Effector CD8-positive, alpha-beta T cell (primary cell): ENCODE measurements around the gene GNG12.
"Not testable (repeated sequence)": the region's sequence is repeated elsewhere in the genome, so short reads cannot be mapped to it uniquely, and the experiment has no call there.

Source experiments
- DNase-seq: peaks from one replicate; lab custom pipeline; 2025; lab: John Stamatoyannopoulos, UW

Gene GNG12

DNA sequence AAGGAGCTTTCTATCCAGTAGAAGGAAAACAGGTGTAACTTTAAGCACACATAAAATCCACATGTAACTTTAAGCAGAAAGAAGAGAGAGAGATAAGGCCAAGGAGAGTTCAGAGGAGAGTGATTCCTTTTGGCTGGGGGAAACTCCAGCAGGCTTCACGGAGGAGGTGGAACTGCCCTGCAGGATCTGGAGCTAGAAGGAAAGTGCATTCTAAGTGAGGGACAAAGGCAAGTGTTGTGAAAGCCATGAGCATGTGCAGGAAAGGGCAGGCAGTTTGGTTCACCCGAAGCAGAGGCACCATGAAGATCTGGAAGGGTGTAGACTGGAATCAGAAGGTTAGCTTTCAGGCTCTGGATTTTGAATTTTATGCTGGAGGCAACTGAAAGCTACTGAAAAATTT lies 101.9 kb downstream of the GNG12 start:
- DNase-seq = no peak

DNA sequence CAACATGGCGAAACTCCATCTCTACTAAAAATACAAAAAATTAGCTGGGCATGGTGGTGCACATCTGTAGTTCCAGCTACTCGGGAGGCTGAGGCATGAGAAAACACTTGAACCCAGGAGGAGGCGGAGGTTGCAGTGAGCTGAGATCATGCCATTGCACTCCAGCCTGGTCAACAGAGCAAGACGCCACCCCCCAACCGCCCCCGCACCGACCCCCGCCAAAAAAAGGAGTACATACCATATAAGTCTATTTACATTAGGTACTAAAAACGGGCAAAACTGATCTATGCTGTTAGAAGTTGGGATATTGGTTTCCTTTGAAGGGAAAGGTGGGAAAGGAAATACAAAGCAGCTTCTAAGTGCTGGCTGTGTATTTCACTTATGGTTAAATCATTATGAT lies 103.0 kb downstream of the GNG12 start:
- not testable (repeated sequence) for DNase-seq

DNA sequence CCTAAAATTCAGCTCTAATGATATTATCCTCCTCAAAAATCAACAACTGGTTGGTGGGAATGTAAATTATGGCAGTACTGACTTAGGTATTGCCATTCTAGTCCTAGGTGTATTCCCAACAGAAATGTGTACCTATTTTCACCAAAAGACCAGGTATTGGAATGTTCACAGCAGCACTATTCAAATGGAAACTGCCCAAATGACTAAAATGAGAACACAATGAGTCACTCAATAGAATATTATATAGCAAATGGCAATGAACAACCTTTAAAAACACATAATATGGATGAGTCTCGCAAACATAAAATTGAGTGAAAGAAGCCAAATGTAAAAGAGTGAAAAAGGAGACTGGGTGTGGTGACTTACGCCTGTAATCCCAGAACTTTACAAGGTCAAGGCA lies 103.4 kb downstream of the GNG12 start:
- DNase-seq = no peak

DNA sequence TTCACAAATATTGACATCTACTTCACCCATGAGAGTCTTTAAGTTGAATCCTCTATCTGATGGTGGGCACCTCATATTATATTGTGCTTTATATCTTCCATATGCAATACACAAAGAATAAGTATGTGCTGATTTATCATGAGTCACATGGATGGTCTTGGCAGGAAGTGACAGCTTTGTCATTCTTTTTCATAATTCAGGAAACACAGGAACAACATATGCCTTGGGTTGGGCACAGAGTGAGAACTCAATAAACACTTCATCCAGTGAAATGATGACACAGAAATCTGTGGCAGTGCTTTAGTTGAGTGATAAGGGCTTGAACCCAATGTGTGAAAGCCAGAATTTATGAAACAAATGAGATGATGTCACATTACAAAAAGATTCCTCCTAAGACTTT lies 107.0 kb downstream of the GNG12 start:
- DNase-seq = no peak

DNA sequence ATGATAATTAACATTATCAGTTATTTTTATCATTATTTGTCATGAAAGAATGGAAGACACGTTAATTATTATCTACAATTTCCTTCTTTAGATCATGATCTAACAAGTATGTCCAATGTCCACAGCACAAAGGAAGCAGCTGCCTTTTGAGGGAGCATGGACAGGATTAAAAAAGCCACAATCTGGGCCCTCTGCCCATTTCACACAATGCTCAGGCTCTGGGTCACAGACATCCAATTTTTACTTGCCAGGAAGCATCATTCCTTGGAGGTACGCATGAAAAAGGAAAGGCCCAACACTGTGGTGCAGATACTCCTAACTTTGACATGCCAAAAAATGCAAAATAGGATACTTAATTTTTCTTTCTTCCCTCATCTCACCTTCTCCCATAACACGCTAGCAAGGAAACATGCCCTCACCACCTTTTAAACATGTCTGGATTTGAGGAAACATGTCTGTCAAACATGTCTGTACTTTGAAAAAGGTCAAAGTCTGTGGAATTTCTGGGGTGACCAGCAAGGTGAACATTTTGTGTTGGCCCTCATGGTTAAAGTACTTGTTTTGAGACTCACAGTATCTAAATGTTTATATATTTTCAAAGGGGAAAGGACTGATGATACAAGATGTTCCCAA lies 108.2 kb downstream of the GNG12 start:
- no peak for DNase-seq

DNA sequence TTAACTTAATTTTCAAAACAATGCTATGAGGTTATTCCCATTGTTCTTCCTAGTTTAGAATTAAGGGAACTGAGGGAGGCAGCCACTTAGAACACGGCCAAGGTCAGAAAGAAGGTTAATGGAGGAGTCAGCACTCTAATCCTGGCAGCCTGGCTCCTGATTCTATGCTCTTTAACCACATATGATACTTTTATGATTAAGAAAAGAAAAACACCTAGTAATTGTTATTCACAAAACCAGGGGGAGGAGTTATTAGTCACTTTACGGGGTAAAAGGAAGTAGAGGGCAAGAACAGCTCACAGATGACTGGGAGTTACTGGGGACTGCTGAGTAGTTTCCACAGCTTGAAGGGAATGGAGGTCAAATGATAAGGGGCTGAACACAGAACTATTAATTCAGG lies 109.6 kb downstream of the GNG12 start:
- DNase-seq = no peak

DNA sequence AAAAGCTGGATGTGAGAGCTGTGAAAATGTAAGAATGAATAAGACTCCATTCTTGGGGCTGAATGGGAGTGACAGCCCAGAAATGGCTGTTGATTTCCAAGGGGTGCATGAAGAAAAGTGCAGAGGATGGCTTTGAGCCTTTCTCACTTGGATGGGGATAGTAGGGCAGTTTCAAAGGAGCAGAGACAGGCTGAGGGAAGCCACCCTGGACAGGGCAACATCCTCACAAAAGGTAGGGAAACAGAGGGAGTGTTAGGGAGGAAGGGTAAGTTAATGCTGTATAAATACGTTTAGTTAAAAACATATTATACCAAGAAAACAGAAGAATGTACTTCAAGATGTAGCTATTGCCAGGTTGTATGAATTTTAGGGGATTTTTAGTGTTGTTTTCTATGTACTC lies 110.1 kb downstream of the GNG12 start:
- DNase-seq = no peak

DNA sequence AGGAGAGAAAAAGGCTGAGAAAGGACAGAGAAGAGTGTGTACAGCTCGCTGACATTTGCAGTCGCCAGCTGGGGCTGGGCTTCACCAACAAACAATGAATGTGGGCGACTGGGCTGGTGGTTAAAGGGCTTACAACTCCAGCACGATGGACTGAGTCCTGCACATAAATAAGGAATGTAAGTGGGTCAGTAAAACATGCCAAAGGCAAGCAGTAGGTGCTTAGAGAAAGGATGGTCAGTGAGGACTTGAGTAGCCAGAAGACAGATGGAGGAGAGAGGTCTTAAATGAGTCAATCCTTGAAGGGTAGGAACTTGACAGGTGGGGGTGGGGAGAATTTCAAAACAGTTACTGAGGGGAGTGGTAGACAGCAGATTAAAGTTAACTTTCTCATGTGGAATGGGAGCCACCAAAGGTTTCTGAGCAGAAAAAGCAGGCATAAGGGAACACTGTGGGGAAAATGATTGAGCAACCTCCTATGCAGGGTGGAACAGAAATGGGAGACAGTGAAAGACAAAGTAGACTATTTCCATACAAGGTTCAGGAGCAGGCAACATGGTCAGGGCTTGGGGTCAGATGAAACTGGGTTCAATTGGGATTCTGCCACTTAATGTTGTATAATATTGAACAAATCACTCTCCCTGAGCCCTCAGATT lies 110.8 kb downstream of the GNG12 start:
- DNase-seq = no peak

DNA sequence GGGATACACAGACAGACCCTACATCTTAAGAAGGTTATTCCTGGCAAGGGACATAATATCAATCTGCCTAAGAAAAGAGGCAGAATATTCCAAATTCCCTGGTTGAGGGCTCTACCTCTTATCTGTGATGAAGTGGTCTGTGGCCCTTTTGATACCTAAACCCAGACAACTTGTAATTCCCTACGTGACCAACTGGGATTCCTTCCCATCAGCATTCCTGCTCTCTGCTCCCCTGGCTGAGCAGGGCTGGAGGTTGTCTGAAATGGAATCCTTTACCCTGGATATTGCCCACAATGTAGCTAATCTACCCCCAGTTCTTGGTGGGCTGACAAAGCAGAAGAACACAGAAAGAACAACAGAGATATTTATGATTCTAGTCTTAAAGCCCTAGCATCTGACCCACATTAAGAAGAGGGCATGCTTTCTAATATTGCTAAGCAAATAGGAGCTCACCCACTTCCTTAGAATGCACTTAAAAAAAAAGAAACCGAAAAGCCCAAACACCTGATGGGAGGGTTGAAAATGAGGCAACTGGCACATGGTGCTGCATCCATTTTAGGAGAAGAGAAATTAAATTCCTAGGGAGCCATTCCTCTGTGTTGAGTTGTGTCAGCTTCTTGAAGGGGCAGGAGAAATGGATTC lies 111.5 kb downstream of the GNG12 start:
- DNase-seq = no peak

DNA sequence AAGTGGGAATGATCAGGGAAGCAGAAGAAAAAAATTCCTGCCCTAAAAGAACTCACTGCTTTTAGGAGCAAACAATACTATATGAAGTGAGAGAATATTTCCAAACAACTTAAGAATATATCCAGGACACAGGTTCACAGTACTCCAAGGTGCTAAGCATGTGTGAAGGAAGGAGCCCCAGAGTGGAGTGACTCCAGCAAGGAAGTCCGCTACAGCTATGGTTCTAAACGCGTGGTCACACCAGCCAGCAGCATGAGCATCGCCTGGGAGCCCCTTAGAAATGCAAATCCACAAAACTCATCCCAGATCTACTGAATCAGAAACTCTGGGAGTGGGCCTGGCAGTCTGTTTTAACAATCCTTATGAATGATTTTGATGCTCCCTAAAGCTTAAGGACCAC lies 112.2 kb downstream of the GNG12 start:
- no peak for DNase-seq

DNA sequence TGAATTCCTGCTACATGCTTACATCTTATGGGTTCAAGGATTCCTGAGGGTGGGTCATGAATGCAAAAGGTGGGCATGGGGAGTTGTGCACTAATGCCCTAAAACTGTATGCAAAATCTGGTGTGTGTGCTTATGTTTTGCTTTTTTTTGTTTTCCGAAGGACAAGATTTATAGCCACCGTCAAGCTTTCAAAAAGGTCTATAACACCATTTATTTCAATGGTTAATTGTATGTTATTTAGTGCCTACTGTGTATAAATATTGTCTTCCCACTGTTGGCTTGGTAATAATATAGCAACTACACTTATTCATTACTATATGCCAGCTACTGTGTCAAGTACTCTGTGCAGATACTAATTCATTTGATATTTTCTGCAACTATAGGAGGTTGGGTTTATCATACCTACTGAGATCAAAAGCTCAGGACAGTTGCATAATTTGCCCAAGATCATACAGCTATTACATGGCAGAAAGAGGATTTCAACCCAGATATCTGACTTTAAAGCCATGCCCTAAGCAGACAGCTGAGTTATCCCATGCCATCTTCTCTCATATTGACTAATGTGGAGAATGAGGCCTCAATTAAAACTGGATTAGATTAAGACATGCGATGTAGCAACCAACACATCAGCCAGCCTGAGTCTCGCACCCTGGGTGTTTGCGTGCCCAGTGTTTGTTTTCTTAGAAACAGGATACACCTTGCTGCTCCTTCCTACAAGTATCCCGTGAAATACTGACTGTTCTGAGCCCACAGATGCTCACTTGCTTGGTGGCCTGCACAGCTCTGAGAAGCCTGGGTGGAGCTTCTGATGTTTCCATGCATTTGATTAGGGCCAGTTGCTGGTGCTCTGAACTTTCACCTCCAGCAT lies 113.7 kb downstream of the GNG12 start:
- DNase-seq = no peak

DNA sequence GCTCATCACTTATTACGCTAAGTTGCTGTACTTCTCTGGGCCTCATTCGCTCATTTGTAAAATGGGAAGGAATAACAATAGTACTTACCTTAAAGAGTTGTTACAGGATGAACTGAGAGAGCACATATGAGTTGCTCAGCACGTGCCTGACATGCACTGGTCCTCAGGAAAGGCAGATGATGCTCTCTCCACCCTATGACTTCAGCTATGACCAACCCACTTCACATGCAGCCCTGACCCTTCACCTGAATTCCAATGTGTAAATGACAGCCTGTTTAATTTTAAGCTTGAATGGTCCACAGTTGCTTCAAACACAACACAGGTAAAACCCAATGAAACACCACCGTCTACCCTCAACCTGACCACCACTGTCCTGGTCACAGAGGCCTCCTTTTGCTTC lies 115.4 kb downstream of the GNG12 start:
- DNase-seq = no peak

DNA sequence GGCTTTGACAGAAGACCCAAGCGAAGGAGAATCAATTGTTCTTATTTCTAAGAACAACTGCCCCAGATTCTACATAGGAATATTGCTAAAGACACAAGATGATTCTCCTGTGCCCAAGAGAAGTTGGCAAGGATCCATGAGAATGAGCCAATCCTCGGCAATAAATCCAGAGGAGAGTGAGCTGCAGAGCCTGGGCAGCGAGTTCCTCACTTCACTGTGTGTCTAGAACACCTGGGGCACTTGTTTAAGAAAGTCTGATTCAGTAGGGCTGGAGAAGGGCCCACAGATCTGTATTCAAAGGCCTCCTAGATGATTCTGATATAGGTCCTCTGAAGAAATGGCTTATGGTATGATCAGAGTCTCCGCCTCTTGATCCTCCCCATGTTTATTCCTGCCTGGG lies 116.5 kb downstream of the GNG12 start:
- no peak for DNase-seq

DNA sequence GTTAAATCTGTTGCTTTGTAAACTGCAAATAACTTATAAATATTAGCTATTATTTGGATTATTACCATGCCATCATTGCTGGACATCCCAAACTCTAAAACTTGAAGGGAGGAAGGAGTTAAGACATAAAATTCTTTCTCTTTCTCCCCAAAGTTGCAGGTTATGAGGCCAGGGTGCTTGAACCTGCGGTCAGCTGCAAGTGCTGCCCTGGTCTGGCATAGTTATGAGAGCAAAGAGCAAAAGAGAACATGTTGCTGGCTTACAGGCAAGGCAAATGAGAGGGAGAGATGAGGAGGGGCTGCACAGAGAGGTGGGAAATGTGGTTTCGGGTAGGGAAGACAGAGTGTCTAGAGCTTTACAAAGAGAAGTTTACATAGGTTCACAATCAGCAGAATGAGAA lies 117.4 kb downstream of the GNG12 start:
- DNase-seq = no peak

DNA sequence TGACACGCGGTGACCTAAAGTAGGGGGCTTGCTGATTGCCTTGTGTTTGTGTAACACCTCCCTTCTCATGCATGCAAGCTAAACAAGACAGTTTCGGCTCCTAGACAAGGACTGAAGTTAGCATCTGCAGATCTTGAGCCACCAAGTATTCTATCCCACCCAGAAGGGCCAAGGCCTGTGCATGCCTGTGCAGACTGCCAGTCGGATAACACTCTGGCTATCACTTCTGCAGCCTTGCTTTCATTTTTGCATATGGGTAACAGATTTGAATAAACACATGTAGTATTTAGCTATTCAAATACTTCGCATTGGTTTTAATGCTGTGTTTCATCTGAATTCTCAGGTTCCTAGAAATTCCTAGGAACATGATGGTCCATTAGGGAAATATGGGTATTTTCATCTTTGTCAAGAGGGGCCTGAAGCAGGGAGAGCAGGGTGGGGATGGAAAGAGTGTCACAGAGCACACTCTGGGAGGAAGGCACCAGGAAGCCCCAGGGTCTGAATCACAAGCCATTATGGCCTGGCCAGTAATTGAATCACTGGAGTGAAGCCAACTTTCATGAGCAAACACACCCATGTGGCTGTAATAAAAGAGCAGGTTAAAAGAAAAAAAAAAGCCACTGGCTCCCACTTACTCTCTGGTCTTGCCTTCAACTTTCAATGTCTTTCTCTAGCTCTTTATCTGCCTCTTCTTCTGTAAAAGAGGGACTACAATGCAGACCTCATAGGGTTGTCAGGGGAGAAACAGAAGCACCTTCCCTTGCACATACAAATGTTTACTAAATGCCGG lies 120.0 kb downstream of the GNG12 start:
- DNase-seq = no peak

DNA sequence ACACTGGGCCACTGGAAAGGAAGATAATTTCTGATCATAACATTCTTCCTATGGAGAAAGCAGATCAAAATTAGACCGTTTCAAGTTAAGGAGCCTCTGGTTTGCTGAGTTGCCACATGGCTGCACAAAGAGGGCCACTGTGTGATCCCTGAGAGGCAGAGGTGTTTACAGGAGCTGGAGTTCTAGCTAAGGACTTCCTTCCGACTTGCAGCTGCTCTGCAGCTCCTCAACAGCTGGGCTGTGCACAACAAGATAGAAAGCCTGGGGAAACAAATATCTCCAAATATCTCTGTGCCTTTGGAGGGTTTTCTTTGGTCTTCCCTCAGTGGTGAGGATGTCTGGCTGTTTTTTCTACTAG lies 121.4 kb downstream of the GNG12 start:
- DNase-seq = no peak

DNA sequence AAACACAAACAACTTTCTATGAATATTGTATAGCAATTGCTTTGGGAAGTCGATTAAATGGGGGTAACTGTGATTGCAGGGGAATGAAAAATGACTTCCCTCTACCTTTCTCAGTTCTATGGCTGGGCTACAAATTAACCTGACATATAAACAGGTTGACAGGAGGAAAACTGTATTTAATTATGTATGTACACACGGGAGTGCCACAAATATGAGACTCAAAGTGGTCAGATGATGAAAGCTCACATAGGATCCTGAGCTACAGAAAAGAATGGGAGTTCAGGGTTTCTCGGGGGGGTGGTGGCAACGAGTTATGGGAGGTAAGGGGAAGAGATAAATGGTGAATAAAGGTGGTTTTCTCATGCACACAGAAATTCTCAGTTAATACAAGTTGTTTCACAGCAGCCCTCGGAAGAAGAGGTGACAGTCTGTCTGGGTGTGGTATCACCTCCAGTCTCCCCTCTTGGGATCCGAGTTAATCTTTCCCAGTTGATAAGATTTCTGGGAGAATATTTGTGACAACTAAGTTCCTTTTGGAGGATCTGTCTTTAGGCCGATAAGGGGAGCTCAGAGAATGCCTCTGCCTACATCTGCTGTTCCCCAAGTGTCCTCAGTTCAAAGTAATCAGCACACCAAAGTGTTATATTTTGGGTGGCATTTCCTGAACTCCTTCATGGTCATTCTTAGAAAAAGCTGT lies 122.0 kb downstream of the GNG12 start:
- no peak for DNase-seq

DNA sequence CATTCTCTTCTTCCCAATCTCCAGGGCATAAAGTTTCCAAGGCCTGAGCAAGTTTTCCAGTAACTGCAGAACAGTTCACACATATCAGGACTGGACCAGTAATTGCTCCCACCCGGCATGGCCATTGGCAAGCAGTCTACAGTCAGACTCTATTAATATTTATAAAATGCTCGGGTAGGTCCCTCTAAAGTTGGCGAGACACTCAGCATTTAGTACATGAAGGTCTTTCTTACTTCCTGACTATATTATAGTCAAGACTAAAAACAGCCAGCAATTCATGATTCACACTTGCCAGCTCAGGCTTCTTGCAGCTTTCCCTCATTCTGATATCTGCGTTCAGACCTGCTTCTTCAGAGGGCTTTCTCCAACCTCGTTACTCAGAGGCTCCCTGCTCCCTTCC lies 122.8 kb downstream of the GNG12 start:
- DNase-seq = no peak

DNA sequence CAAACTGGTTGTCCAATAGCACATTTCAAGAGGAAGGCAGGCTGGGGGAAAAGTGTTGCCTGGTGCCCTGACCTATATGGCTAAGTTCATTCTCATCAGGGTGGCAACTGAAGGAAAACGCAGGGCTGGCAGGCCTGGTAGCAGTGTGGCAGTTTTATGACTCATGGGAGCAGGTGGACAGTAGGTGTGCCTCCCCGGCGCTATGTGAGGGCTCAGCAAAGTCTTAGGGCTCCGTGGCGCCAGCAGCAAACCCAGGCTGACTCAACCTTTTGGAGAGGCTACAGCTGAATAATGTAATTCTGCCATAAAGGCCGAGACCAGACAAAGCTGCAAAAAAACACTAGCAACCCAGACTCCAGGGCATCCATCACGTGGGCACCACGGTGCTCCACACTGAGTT lies 124.7 kb downstream of the GNG12 start:
- DNase-seq = no peak

DNA sequence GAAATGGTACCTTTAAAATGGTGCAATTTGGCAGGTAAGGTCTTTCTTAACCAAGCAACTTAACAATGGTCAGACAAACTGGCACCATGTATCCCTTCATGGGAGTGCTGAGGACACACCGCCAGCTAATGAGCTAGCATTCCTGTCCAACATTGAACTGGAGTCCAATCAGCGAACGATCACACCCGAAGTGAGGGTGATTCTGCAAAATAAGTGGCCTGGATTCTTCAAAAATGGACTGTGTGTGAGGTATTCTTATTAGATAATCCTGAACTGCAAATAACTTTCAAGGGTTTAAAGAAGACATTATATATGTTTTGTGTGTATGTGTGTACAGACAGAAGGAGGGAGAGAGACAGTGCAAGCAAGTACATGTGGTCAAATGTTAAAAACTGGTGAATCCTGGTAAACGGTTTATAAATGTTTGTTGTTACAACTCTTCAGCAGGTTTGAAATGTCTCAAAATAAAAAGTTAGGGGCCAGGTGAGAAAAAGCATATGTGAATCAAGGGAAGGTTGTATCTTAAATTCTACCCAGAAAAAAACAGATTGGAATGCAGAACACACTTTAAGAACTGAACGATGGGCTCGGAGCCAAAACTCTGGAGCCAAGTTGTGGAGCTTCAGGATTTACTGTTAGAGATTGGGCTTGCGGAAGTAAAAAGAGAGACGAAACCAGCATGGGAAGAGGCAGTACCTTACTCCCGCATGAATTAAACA lies 127.4 kb downstream of the GNG12 start:
- DNase-seq = no peak

DNA sequence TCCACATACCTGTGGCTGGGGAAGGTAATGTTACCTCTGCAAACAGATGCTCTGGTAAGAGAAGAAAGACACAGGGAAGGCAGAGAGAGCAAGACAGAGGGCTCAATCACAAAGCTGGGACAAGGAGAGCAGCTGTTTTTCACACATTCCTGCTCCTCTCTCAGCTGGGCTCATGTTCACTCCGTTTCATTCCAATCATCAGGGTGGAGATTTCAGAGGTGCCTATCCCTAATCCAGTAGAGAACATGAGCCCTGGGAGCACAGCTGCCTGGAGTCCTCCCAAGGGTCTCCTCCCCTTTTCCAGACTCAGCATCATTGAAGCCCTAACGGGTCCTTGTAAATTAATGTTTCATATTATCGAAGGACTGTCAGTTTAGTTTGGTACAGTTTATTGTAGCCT lies 128.9 kb downstream of the GNG12 start:
- no peak for DNase-seq
